Tongue (tissue), 2 donors: ENCODE data around the gene BAZ1B. TPM values are rescaled to one million over a fixed set of nuclear protein-coding genes. Genes with fewer than 3 reads are reported as not detected.
"Not testable (repeated sequence)": the region's sequence is repeated elsewhere in the genome, so short reads cannot be mapped to it uniquely, and the experiment has no call there.

Experiments
- DNase-seq: peaks from one replicate; pipeline ENCODE4 v3.0.0-alpha.2; 2015
- total RNA-seq: library from RNA; depleted of rRNA; stranded (reverse); fragments of >200 nt; gene quantifications from one replicate; pipeline ENCODE4 v1.2.3, GENCODE V29; 2014

The BAZ1B gene
- total RNA-seq, 1 donor from 2014 or later = 59.1 TPM

GRCh38 chr7:73504920-73505319, 17.2 kb downstream of the BAZ1B start:
- no peak for DNase-seq

DNA sequence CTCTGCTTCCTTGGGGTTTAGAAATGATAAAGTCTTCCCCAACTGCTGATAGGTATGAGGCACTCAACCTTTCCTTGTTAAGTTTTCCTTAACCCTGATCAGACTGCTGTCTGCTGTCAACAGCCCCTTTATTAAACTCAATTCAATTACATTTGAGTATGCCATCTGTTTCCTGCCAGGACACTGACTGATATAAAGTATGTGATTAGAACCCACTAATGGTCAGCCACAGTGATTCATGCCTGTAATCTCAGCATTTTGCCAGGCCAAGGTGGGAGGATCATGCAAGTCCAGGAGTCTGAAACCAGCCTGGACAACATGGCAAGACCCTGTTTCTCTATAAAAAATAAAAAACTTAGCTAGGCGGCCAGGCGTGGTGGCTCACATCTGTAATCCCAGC, 18.1 kb downstream of the BAZ1B start:
- DNase-seq = no peak

DNA sequence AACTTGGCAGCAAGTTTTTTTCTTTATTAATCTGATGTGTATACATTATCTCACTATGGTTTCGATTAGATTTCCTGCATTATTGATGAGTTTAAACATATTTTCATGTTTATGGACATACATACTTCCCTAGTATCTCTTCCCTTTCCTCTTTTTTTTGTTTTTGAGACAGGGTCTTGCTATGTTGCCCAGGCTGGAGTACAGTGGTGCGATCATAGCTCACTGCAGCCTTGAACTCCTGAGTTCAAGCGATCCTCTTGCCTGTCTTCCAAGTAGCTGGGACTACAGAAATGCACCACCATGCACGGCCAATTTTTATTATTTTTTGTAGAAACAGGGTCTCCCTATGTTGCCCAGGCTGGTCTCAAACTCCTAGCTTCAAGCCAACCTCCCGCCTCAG, 18.9 kb downstream of the BAZ1B start:
- DNase-seq = no peak

GRCh38 chr7:73496626-73497025, 25.5 kb downstream of the BAZ1B start:
- no peak for DNase-seq

DNA sequence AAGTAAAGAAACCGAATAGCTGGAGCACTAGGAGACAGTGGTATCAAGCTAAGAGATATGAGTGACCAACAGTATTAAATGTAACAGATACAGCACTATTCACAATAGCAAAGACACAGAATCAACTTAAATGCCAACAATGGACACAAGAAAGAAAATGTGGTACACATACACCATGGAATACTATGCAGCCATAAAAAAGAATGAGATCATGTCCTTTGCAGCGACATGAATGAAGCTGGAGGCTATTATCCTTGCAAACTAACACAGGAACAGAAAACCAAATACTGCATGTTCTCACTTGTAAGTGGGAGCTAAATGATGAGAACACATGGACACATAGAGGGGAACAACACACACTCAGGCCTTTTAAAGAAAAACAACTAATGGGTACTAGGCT, 26.6 kb downstream of the BAZ1B start:
- DNase-seq = not testable (repeated sequence)

DNA sequence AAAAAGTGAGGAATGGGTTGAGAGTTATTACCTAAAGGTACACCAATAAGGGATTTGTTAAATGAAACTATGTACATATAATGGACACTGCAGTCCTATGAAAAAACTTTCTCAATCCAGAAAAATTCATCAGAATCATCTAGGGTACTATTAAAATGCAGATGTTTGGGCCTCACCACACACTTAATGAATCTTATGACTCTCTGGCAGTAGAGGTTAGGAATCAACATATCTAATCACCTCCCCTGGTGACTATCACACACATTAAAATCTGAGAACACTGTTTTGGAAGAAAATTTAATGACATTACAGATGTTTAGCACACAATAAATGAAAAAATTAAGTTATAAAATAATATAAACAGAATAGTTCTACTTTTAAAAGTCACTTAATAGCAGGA, 32.1 kb downstream of the BAZ1B start:
- DNase-seq = no peak

DNA sequence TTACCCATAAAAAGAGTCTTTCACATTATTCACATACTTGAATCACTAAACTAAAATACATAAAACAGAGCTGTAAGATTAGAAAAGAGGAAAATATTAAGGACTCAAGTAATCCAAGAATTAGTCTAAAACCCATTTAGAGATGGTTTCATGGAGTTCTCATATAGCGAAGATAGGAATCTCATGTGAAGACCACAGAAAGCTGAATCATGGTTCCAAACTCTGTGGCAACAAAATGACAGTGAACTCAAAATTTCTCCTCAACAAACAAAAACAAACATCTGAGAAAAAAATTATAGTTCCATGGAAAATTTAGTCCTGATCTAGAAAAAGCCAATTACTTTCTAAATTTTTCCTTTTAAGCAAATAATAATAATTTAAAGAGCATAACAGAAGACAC, 34.6 kb downstream of the BAZ1B start:
- DNase-seq = no peak

- DNase-seq = no peak
These were observed 38.9 kb downstream of the BAZ1B start for GRCh38 chr7:73483171-73483570.

DNA sequence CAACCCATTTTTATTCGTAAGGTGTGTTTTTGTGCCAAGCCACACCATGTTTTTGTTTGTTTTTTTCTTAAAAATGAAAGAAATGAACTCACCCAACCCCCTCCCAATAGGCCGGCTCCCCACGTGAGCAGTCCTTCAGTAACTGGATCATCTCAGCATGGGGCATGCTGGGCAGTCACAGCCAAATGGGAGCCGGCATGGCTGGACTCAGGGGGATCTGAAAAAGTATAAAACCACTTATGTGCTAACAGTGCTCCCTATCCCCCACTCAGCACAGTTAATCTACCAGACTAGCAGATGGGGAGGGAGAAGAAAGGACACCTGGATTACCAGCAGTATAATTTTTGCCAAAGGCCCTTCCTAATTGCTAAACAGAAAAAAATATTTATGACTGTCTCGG, 39.3 kb downstream of the BAZ1B start:
- no peak for DNase-seq

- DNase-seq = not testable (repeated sequence)
These were observed 40.6 kb downstream of the BAZ1B start for GRCh38 chr7:73481521-73481920.

GRCh38 chr7:73478549-73478948, 43.5 kb downstream of the BAZ1B start:
- no peak for DNase-seq

DNA sequence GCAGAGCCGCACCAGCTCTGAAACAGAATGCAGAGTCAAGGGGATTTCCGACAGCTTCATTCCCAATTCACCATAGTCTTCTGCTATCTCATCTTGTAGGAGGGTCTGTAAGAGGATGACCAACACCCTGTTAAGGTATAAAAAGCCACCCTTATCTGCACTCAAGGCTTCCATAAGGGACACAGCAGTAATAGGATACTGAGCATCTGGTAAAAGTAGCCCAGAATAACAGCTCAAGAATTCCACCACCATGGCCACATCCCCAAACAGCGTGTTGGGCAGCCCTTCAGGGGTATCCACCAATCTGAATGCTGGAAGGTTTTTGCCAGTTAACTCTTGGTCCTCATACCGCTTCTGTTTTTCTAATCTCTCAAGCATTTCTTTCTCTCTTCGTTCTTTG, 44.7 kb downstream of the BAZ1B start:
- DNase-seq = peak; percentile 17

- DNase-seq = no peak
These were observed 51.9 kb downstream of the BAZ1B start for GRCh38 chr7:73470208-73470607.

DNA sequence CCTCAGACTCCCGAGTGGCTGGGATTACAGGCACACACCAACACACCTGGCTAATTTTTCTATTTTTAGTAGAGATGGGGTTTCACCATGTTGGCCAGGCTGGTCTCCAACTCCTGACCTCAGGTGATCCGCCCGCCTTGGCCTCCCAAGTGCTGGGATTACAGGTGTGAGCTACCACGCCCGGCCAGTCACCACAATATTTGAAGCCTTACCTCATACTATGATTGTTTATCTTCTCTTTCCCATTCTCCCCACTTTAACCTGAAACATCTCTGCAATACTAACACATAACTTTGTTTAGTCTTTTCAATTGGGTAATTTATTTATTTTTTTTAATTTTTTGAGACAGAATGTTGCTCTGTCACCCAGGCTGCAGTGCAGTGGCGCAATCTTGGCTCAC, 55.0 kb downstream of the BAZ1B start:
- not testable (repeated sequence) for DNase-seq

GRCh38 chr7:73466112-73466511, 56.0 kb downstream of the BAZ1B start:
- no peak for DNase-seq

- DNase-seq = no peak
These were observed 58.1 kb downstream of the BAZ1B start for GRCh38 chr7:73463966-73464365.

DNA sequence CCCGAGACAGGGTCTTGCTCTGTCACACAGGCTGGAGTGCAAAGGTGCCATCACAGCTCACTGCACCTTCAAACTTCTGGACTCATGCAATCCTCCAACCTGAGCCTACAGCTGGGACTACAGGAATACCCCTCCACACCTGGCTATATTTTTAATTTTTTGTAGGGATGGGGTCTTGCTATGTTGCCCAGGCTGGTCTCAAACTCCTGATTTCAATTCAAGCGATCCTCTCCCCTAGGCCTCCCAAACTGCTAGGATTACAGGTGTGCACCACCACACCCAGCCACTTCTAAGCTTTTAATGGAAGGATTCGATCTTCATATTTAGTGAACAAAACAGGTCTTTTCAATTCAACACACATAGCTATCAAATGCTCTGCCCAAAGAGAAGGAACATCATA, 58.8 kb downstream of the BAZ1B start:
- DNase-seq = no peak

GRCh38 chr7:73461782-73462285, 60.3 kb downstream of the BAZ1B start:
- no peak for DNase-seq

- DNase-seq = no peak
These were observed 67.7 kb downstream of the BAZ1B start for GRCh38 chr7:73454424-73454823.

GRCh38 chr7:73452999-73453635, 69.0 kb downstream of the BAZ1B start:
- no peak for DNase-seq

DNA sequence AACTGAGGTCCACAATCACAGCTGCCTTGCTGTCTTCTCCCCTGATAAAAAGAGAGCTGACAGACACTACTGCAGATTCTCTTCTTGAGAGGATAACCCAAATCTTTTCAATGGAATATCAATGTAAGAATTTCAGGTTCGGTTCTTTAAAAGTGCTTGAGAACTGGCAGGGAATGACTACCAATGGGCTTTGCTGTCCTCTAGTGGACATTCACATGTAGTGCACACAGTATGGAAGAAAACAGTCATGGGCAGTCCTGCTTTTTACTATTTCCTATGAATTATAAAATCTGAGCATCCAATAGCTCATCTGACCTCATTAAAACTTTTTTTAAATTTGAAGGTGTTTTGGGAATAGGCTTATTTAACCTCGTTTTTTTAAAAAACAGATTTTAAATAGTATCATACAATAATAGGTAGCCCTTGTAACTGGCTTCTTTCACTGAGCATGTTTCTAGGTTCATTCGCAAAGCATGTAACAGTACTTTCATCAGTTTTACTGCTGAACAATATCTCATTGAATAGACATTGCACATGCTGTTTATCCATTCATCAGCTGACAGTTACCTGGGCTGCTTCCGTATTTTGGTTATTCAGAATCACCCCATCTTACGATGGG, 70.2 kb downstream of the BAZ1B start:
- DNase-seq = peak; percentile 83

DNA sequence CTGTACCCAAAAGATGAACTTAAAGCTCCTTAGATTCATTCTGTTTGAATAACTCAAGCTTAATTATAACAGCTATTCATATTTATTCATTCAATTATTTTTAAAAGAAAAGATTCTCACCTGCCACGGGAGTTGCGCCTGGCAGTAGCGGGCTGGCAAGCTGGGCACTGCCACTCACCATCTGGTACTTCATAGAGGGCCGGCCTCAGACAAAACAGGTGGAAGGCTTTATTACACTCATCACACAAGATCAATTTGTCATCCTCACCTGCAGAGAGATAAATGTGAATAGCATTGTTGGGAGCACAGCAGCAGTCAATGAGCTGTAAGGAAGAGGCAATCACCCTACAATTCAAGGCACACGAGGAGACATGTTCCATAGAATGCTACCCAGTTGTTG, 72.7 kb downstream of the BAZ1B start:
- no peak for DNase-seq

- DNase-seq = no peak
These were observed 73.5 kb downstream of the BAZ1B start for GRCh38 chr7:73448609-73449008.

- no peak for DNase-seq
These were observed 74.9 kb downstream of the BAZ1B start for GRCh38 chr7:73447121-73447733.
